PFSK-1 (cell line): ENCODE measurements around the gene L3MBTL1.

Source experiments
- FOXP2 ChIP-seq: optimal IDR thresholded peaks from 2 replicates; pipeline ENCODE3; 2011; ENCODE audit warnings: borderline replicate concordance, control low read depth, inconsistent platforms; ENCODE audit not compliant: insufficient read depth; ENCODE audit errors: extremely low read length, extremely low read depth
- POLR2AphosphoS5 ChIP-seq: IDR thresholded peaks from 2 replicates; pipeline ENCODE4 v1.6.1; 2012; ENCODE audit warnings: low read depth, mild to moderate bottlenecking, control low read depth, low read length, moderate library complexity
- SIN3A ChIP-seq: IDR thresholded peaks from 2 replicates; pipeline ENCODE4 v1.6.1; 2012; ENCODE audit warnings: mild to moderate bottlenecking, low read length, moderate library complexity, borderline replicate concordance; ENCODE audit not compliant: insufficient read depth
- TAF1 ChIP-seq: IDR thresholded peaks from 2 replicates; pipeline ENCODE4 v1.6.1; 2012; ENCODE audit warnings: low read length, control low read depth, borderline replicate concordance; ENCODE audit not compliant: insufficient read depth
- TF ChIP-seq, protein P1 (sequence below), 2 experiments: IDR thresholded peaks; 2 replicates each; pipeline versions ENCODE4 v1.6.1 to v1.8.0; 2011 to 2012; ENCODE audit warnings: low read depth in 2 of 2, low read length in 2 of 2, control low read depth in 1 of 2, inconsistent platforms in 1 of 2, mild to moderate bottlenecking in 1 of 2, moderate library complexity in 1 of 2; ENCODE audit not compliant: insufficient read depth in 1 of 2

Gene L3MBTL1

DNA sequence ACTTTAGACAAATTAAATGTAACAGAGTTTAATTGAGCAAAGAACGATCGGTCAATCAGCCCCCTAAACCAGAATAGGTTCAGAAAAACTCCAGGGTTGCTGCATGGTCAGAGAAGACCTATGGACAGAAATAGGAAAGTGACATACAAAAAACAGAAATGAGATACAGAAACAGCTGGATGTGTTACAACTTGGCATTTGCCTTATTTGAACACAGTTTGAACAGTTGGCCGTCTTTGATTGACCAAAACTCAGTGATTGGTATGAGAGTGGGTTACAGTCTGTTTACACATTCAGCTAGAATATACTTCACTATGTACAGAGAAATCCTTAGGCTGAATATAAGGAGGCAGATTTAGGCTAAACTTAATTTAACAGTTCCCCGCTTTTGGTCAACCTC, 29.9 kb upstream of the L3MBTL1 start:
- no peak for TF ChIP-seq SIN3A
- TF ChIP-seq, protein P1, sequence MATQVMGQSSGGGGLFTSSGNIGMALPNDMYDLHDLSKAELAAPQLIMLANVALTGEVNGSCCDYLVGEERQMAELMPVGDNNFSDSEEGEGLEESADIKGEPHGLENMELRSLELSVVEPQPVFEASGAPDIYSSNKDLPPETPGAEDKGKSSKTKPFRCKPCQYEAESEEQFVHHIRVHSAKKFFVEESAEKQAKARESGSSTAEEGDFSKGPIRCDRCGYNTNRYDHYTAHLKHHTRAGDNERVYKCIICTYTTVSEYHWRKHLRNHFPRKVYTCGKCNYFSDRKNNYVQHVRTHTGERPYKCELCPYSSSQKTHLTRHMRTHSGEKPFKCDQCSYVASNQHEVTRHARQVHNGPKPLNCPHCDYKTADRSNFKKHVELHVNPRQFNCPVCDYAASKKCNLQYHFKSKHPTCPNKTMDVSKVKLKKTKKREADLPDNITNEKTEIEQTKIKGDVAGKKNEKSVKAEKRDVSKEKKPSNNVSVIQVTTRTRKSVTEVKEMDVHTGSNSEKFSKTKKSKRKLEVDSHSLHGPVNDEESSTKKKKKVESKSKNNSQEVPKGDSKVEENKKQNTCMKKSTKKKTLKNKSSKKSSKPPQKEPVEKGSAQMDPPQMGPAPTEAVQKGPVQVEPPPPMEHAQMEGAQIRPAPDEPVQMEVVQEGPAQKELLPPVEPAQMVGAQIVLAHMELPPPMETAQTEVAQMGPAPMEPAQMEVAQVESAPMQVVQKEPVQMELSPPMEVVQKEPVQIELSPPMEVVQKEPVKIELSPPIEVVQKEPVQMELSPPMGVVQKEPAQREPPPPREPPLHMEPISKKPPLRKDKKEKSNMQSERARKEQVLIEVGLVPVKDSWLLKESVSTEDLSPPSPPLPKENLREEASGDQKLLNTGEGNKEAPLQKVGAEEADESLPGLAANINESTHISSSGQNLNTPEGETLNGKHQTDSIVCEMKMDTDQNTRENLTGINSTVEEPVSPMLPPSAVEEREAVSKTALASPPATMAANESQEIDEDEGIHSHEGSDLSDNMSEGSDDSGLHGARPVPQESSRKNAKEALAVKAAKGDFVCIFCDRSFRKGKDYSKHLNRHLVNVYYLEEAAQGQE (IDR thresholded peaks at IDR 0.05; ENCODE audit: insufficient read depth in 1 of 2, low read depth in 2 of 2, low read length in 2 of 2), result no peak
- no peak for TF ChIP-seq FOXP2
- no peak for TF ChIP-seq TAF1
- no peak for TF ChIP-seq POLR2AphosphoS5

DNA sequence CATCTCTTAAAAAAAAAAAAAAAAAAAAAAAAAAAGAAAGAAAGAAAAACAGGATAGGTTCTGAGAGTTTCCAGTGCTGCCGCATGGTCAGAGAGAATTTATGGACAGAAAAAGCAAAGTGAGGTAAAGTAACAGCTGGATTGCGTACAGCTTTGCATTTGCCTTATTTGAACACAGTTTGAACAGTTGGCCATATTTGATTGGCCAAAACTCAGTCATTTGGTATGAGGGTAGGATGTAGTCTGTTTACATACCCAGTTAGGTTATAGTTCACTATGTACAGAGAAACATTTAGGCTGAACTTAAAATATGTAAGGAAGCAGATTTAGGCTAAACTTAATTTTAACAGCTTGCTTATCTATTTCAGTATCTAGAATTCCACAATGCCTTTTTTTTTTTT, 17.5 kb upstream of the L3MBTL1 start:
- TF ChIP-seq SIN3A, result no peak
- TF ChIP-seq, protein P1 (IDR thresholded peaks at IDR 0.05; ENCODE audit: insufficient read depth in 1 of 2, low read depth in 2 of 2, low read length in 2 of 2), result no peak
- no peak for TF ChIP-seq FOXP2
- no peak for TF ChIP-seq POLR2AphosphoS5
- TF ChIP-seq TAF1, result no peak

DNA sequence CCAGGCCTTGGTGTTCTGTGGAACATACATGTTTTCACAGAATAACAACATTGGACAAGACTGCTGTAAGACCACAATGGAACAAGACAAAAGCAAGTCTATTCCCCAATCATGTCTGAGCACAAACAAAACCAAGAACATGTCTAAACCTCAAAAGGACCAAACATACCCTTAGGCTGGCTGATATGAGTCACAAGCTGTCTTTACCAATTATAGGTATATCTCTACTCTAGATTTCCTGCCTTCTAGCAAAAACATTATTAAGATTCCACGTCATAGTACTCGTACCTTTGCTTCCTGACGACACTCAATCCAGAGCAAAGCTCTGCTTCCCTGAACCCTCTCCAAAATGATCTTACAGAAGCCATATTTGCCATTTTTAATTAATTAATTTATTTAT, 15.4 kb upstream of the L3MBTL1 start:
- TF ChIP-seq, protein P1 (IDR thresholded peaks at IDR 0.05; ENCODE audit: insufficient read depth in 1 of 2, low read depth in 2 of 2, low read length in 2 of 2), result no peak

DNA sequence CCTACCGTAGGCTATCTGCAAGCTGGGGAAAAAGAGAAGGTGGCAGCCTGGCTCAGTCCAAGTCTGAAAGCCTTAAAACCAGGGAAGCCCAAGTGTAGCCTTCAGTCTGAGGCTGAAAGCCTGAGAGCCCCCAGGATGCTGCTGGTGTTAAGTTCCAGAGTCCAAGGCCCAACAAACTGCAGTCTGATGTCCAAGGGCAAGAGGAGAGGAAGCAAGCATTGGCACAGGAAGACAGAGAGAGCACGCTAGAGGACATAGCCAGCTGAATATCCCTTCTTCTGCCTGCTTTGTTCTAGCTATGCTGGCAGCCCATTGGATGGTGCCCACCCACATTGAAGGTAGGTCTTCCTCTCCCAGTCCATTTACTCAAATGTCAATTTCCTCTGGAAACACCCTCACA, 12.1 kb upstream of the L3MBTL1 start:
- TF ChIP-seq TAF1 (no peak), FOXP2 (no peak), SIN3A (no peak), POLR2AphosphoS5 (no peak)
- TF ChIP-seq, protein P1 (IDR thresholded peaks at IDR 0.05; ENCODE audit: insufficient read depth in 1 of 2, low read depth in 2 of 2, low read length in 2 of 2), result no peak

DNA sequence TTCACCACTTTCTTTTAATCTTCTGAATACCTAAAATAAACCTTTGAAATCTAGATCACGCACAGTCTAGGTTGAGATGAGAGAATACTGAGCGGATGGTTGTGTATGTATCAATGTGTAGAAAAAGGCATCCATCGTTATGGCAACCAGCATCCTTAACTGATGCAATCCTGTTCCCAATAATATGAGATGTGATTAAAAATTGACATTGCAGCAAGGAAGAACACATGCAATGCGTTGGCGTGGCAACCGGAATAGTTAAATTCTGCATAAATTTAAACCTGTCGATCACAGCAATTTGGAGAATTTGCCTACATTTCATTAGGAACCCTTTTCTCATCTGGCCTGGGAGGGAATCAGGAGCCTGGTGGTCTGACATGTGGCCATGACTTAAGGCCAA, 1.3 kb upstream of the L3MBTL1 start:
- TF ChIP-seq SIN3A (no peak), POLR2AphosphoS5 (no peak), FOXP2 (no peak), TAF1 (no peak)
- TF ChIP-seq, protein P1 (IDR thresholded peaks at IDR 0.05; ENCODE audit: insufficient read depth in 1 of 2, low read depth in 2 of 2, low read length in 2 of 2), result no peak
